GM18505 (cell line): ENCODE measurements around the gene EYA3.

ENCODE experiments used
- ATAC-seq: cut with Tn5 transposase; IDR thresholded peaks from one replicate; pipeline ENCODE4 v1.9.1; 2021; ENCODE audit not compliant: unreplicated experiment
- POLR2A ChIP-seq: IDR thresholded peaks from 4 replicates; pipeline ENCODE4 v1.6.1; 2011; ENCODE audit warnings: borderline replicate concordance; ENCODE audit not compliant: insufficient read depth, insufficient read length; ENCODE audit errors: extremely low read depth

EYA3 gene

GRCh38 chr1:27956761-27957160 is 131.6 kb downstream of the EYA3 start:
- no peak for ATAC-seq
- no peak for TF ChIP-seq POLR2A

- ATAC-seq = no peak
- TF ChIP-seq POLR2A = no peak
These were observed 133.3 kb downstream of the EYA3 start for GRCh38 chr1:27955076-27955475.

- no peak for TF ChIP-seq POLR2A
- ATAC-seq = no peak
These were observed 134.2 kb downstream of the EYA3 start for GRCh38 chr1:27954186-27954585.

GRCh38 chr1:27952147-27952546 is 136.3 kb downstream of the EYA3 start:
- TF ChIP-seq POLR2A = no peak
- no peak for ATAC-seq

- ATAC-seq = no peak
- no peak for TF ChIP-seq POLR2A
These were observed 137.0 kb downstream of the EYA3 start for GRCh38 chr1:27951396-27951795.

GRCh38 chr1:27949027-27949426 is 139.4 kb downstream of the EYA3 start:
- no peak for ATAC-seq
- no peak for TF ChIP-seq POLR2A

GRCh38 chr1:27945020-27945419 is 143.4 kb downstream of the EYA3 start:
- TF ChIP-seq POLR2A = no peak
- ATAC-seq = no peak

GRCh38 chr1:27941671-27942540 is 146.5 kb downstream of the EYA3 start:
- no peak for TF ChIP-seq POLR2A
- ATAC-seq = no peak

- TF ChIP-seq POLR2A = no peak
- ATAC-seq = no peak
These were observed 147.4 kb downstream of the EYA3 start for GRCh38 chr1:27940870-27941560.

GRCh38 chr1:27940297-27940696 is 148.1 kb downstream of the EYA3 start:
- no peak for TF ChIP-seq POLR2A
- ATAC-seq = no peak

GRCh38 chr1:27938488-27938887 is 149.9 kb downstream of the EYA3 start:
- no peak for ATAC-seq
- TF ChIP-seq POLR2A = no peak

- TF ChIP-seq POLR2A = no peak
- ATAC-seq = no peak
These were observed 150.9 kb downstream of the EYA3 start for GRCh38 chr1:27937524-27937836.

GRCh38 chr1:27936370-27936769 is 152.0 kb downstream of the EYA3 start:
- ATAC-seq = no peak

GRCh38 chr1:27935721-27936120 is 152.7 kb downstream of the EYA3 start:
- ATAC-seq = no peak
- no peak for TF ChIP-seq POLR2A

More at GRCh38 chr1:27936370-27936769, 152.0 kb downstream of the EYA3 start:
- TF ChIP-seq POLR2A = no peak
